Uterus (tissue), 4 donors: ENCODE results near the gene SOX1. TPM values are rescaled to one million over a fixed set of nuclear protein-coding genes. Genes with fewer than 3 reads are reported as not detected.

Experiments
- DNase-seq, 2 donors: peaks; one replicate each; pipeline ENCODE4 v3.0.0-alpha.2; 2019 to 2020
- H3K27ac ChIP-seq, 2 donors: fragments of 200-600 bp; sonication (generic); 1 replicate in 1 of 2; 2 replicates in 1 of 2; pipeline ENCODE4 v1.5.1; 2016 to 2018
- H3K27me3 ChIP-seq, 2 donors: fragments of 200-600 bp; sonication (generic); one replicate each; pipeline ENCODE4 v1.5.1; 2018 to 2019; ENCODE audit warnings: control low read depth in 1 of 2
- H3K36me3 ChIP-seq, 2 donors: fragments of 200-600 bp; sonication (generic); one replicate each; pipeline ENCODE4 v1.5.1; 2019; ENCODE audit warnings: control low read depth in 1 of 2
- H3K4me1 ChIP-seq, 2 donors: fragments of 200-600 bp; sonication (generic); one replicate each; pipeline ENCODE4 v1.5.1; 2018 to 2019; ENCODE audit warnings: control low read depth in 1 of 2
- H3K4me3 ChIP-seq, 2 donors: fragments of 200-600 bp; sonication (generic); 1 replicate in 1 of 2; 2 replicates in 1 of 2; pipeline ENCODE4 v1.5.1; 2018 to 2019; ENCODE audit warnings: mild to moderate bottlenecking in 1 of 2
- H3K9me3 ChIP-seq, 2 donors: fragments of 200-600 bp; sonication (generic); one replicate each; pipeline ENCODE4 v1.5.1; 2019; ENCODE audit warnings: control low read depth in 1 of 2
- POLR2A ChIP-seq, 2 donors: fragments of 450-650 bp; IDR thresholded peaks; one replicate each; pipeline ENCODE4 v1.6.1; 2016; ENCODE audit warnings: antibody characterized with exemption in 2 of 2, mild to moderate bottlenecking in 1 of 2, moderate library complexity in 1 of 2
- intact Hi-C: fragments of 100-400 bp; cut with DNase I; formaldehyde crosslinking; loops from one replicate; pipeline ENCODE4 v1.15.1; 2023; ENCODE audit warnings: low total_unique reads
- total RNA-seq, 4 donors: library from RNA; depleted of rRNA in 3 of 4; stranded (reverse); fragments of >200 nt in 3 of 4; gene quantifications; one replicate each; pipeline versions ENCODE4 v1.1.0 to v1.2.4, GENCODE V29; 2014 to 2023
- TF ChIP-seq, protein P1 (sequence below), 4 experiments: fragments of 200-600 bp in 2 of 4; fragments of 450-650 bp in 2 of 4; sonication (generic) in 2 of 4; IDR thresholded peaks; one replicate each; pipeline ENCODE4 v1.5.1; 2016 to 2019; ENCODE audit warnings: antibody characterized with exemption in 4 of 4, mild to moderate bottlenecking in 2 of 4, moderate library complexity in 1 of 4
- donor health status: DM: yes; HTN: yes; CAD: no.

Gene SOX1
- total RNA-seq, 4 donors from 2014 or later, result not detected

DNA sequence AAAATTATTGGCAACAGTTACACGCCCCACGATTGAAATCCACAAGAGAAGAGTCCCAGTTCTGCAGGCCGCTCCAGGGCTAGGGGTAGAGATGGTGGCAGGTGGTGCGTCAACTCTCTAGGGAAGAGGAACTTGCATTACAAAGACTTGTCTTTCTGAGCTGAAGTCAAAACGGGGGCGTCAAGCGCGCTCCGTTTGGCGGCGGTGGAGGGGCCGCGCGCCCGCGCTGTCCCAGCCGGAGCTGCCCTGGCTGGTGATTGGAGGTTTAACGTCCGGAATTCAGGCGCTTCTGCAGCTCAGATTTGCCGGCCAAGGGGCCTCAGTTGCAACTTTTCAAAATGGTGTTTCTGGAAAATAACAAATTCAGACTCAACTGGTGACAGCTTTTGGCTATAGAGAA, 38.9 kb downstream of the SOX1 start:
- intact Hi-C loops, result no loop called here
- Histone ChIP-seq H3K4me1 (no peaks in the 10 kb centered on the region), H3K9me3 (no peaks in the 10 kb centered on the region), H3K4me3 (no peak overlapping the region), H3K27me3 (peaks cover 0 to 23% of the 10 kb centered on the region in 2 donors), H3K27ac (no peak overlapping the region), H3K36me3 (no peaks in the 10 kb centered on the region)
- DNase-seq, result no peak
- TF ChIP-seq POLR2A (IDR thresholded peaks at IDR 0.05), result no peak
- TF ChIP-seq, protein P1, sequence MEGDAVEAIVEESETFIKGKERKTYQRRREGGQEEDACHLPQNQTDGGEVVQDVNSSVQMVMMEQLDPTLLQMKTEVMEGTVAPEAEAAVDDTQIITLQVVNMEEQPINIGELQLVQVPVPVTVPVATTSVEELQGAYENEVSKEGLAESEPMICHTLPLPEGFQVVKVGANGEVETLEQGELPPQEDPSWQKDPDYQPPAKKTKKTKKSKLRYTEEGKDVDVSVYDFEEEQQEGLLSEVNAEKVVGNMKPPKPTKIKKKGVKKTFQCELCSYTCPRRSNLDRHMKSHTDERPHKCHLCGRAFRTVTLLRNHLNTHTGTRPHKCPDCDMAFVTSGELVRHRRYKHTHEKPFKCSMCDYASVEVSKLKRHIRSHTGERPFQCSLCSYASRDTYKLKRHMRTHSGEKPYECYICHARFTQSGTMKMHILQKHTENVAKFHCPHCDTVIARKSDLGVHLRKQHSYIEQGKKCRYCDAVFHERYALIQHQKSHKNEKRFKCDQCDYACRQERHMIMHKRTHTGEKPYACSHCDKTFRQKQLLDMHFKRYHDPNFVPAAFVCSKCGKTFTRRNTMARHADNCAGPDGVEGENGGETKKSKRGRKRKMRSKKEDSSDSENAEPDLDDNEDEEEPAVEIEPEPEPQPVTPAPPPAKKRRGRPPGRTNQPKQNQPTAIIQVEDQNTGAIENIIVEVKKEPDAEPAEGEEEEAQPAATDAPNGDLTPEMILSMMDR (IDR thresholded peaks at IDR 0.05), result no peak

DNA sequence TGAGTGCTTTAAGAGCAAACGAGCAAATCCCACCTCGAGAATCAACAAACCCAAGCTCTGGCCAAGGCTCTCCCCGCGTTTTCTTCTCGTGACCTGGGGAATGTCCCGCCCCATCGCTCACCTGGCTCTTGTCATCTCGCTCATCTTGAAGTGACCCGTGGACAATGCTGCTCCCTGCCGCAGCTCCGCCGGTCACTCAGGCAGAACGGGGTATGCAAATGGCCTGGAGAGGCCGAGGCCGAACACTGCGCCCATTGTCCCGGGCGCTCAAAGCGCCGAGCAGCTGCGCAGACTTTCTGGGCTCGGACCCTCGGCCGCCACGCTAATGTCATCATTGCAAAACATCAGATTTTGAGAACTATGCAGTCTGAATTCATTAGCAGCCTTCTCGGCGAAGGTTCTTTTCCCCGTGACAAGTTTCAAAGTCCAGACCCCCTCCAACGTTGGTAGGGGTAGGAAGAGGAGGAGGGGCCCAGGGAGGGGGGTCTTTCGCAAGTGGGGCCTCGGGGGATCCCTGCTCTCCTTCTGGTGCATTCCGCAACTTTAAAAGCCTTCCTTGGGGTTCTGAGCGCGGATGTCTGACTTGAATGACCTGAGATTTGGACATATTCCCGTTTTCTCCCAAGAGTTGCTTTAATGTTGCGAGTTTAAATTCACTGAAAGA, 39.7 kb downstream of the SOX1 start:
- Histone ChIP-seq H3K36me3 (no peaks in the 10 kb centered on the region), H3K27ac (no peak overlapping the region), H3K4me3 (no peak overlapping the region), H3K27me3 (peaks cover 0 to 23% of the 10 kb centered on the region in 2 donors), H3K4me1 (no peaks in the 10 kb centered on the region), H3K9me3 (no peaks in the 10 kb centered on the region)
- intact Hi-C loops, result no loop called here
- DNase-seq, result no peak
- no peak for TF ChIP-seq POLR2A (IDR thresholded peaks at IDR 0.05)
- TF ChIP-seq, protein P1 (IDR thresholded peaks at IDR 0.05), result no peak

DNA sequence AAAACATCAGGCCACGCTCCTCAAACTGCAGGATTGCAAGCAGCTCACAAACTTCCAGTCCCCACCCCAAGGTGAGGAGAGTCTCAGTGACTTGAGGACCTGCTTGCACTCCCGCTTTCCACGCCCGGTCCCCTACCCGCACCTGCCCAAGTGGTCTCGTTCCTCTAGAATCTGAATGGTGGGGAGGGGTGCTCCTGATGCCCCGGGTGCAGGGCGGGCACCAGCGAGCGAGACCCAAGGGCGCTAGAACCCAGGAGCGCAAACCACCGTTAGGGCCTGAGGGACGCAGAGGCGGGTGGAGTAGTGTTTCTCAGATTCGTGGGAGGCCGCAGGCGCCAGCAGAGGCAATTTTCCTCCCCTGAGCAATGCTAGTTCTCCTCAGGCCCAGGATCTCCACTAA, 40.3 kb downstream of the SOX1 start:
- H3K9me3 ChIP-seq, result no peaks in the 10 kb centered on the region
- DNase-seq, result no peak
- TF ChIP-seq, protein P1 (IDR thresholded peaks at IDR 0.05), result no peak
- no peak for TF ChIP-seq POLR2A (IDR thresholded peaks at IDR 0.05)
- peaks cover 0 to 23% of the 10 kb centered on the region in 2 donors for H3K27me3 ChIP-seq
- no peaks in the 10 kb centered on the region for H3K4me1 ChIP-seq
- intact Hi-C loops, result no loop called here
- H3K27ac ChIP-seq, result no peak overlapping the region
- no peak overlapping the region for H3K4me3 ChIP-seq
- H3K36me3 ChIP-seq, result no peaks in the 10 kb centered on the region

DNA sequence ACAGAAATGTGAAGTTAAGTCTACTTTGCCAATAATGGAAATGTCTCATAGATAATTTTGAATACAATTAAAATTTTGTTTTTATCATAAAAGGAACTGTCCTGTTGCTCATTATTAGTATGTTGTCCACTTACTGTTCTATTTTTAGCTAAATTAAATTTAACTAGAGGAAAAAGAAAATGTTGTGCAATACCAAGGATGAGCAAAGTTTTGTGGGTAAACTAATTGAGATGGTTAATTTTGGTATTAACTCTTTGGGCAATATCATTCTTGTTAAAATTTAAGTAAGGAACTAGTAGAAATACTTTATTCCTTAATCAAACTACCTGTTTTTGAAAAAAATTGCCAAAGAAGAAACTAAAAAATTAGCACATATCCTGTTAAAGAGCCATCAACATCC, 43.5 kb downstream of the SOX1 start:
- TF ChIP-seq, protein P1 (IDR thresholded peaks at IDR 0.05), result no peak
- no peak for TF ChIP-seq POLR2A (IDR thresholded peaks at IDR 0.05)
- Histone ChIP-seq H3K36me3 (no peaks in the 10 kb centered on the region), H3K27ac (no peak overlapping the region), H3K27me3 (peaks cover 0 to 14% of the 10 kb centered on the region in 2 donors), H3K4me3 (no peak overlapping the region), H3K9me3 (no peaks in the 10 kb centered on the region), H3K4me1 (no peaks in the 10 kb centered on the region)
- intact Hi-C loops, result no loop called here
- no peak for DNase-seq

DNA sequence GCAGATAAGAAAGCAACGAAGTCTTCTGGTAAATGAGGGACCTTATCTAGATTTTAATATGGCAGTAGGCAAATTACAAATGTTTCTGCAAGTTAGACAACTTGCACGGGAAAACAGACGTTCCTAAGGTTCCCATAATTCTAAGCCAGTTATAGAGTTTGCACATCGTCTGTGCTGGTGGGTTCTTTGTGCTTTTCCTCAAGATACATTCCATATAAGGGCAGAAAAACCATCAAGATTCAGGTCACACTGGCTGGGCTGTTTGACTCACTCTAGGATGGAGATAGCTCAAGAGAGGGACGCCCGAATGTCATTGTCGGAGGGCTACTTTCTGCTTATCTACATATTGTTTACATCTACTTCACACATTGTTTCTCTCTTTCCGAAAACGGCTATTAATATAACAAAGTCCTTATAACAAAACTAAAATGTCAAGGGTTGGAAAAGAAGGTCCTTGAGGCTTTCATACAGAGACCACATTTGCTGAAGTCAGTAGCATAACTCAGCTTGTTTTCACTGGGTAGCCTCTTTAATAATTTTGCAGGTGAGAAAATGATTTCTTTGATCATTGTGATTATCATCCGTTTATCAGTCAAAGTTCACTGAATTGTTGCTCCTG, 44.4 kb downstream of the SOX1 start:
- TF ChIP-seq POLR2A (IDR thresholded peaks at IDR 0.05), result no peak
- TF ChIP-seq, protein P1 (IDR thresholded peaks at IDR 0.05), result no peak
- intact Hi-C loops, result no loop called here
- no peak for DNase-seq
- no peaks in the 10 kb centered on the region for H3K4me1 ChIP-seq
- no peaks in the 10 kb centered on the region for H3K9me3 ChIP-seq
- no peaks in the 10 kb centered on the region for H3K36me3 ChIP-seq
- H3K27me3 ChIP-seq, result peaks cover 0 to 6% of the 10 kb centered on the region in 2 donors
- no peak overlapping the region for H3K27ac ChIP-seq
- no peak overlapping the region for H3K4me3 ChIP-seq
